Neural cell (in vitro differentiated cells): ENCODE measurements around the gene PRSS57. TPM values are rescaled to one million over a fixed set of nuclear protein-coding genes. Genes with fewer than 3 reads are reported as not detected.

Source experiments
- H2AFZ ChIP-seq: fragments of 200-600, 300-800 bp; sonication (generic), shearing (Covaris generic); 2 replicates; pipeline ENCODE4 v1.6.0; 2014; ENCODE audit warnings: low read depth, mild to moderate bottlenecking, antibody characterized with exemption, low read length, moderate library complexity
- H3F3A ChIP-seq: fragments of 200-600 bp; shearing (Covaris generic); 2 replicates; pipeline ENCODE4 v1.6.1; 2016; ENCODE audit warnings: mild to moderate bottlenecking, moderate library complexity, mixed read lengths, antibody characterized with exemption, low read length; ENCODE audit not compliant: insufficient read depth, poor library complexity, severe bottlenecking
- H3K27ac ChIP-seq: fragments of 200-600, 300-800 bp; sonication (generic), shearing (Covaris generic); 2 replicates; pipeline ENCODE4 v1.5.1; 2014; ENCODE audit warnings: mild to moderate bottlenecking, low read length, moderate library complexity
- H3K27me3 ChIP-seq: fragments of 300-800, 200-600 bp; sonication (generic), shearing (Covaris generic); 2 replicates; pipeline ENCODE4 v1.6.0; 2014; ENCODE audit warnings: mild to moderate bottlenecking, low read depth, low read length, moderate library complexity; ENCODE audit not compliant: insufficient read depth
- H3K36me3 ChIP-seq: fragments of 300-800, 200-600 bp; sonication (generic), shearing (Covaris generic); 2 replicates; pipeline ENCODE4 v1.5.1; 2014; ENCODE audit warnings: mild to moderate bottlenecking, antibody characterized with exemption, low read length, moderate library complexity; ENCODE audit not compliant: insufficient read depth
- H3K4me2 ChIP-seq: fragments of 300-800, 200-600 bp; sonication (generic), shearing (Covaris generic); 2 replicates; pipeline ENCODE4 v1.6.0; 2014; ENCODE audit warnings: mild to moderate bottlenecking, low read length
- H3K4me3 ChIP-seq: fragments of 300-800, 200-600 bp; sonication (generic), shearing (Covaris generic); 2 replicates; pipeline ENCODE4 v1.5.1; 2014; ENCODE audit warnings: mild to moderate bottlenecking, low read length, moderate library complexity
- H3K79me2 ChIP-seq: fragments of 200-600 bp; shearing (Covaris generic); replicated peaks from 2 replicates; pipeline ENCODE4 v1.6.0; 2014; ENCODE audit warnings: mild to moderate bottlenecking, low read length, moderate library complexity; ENCODE audit not compliant: insufficient read depth
- H3K9ac ChIP-seq: fragments of 300-800, 200-600 bp; sonication (generic), shearing (Covaris generic); 2 replicates; pipeline ENCODE4 v1.6.1; 2016; ENCODE audit warnings: mild to moderate bottlenecking, low read length, mixed read lengths
- H3K9me2 ChIP-seq: fragments of 200-600 bp; shearing (Covaris generic); 2 replicates; pipeline ENCODE4 v1.6.1; 2016; ENCODE audit warnings: mild to moderate bottlenecking, low read length, mixed read lengths; ENCODE audit not compliant: insufficient read depth
- H3K9me3 ChIP-seq: fragments of 200-600, 300-800 bp; sonication (generic), shearing (Covaris generic); 2 replicates; pipeline ENCODE4 v1.6.1; 2016; ENCODE audit warnings: mild to moderate bottlenecking, mixed run types, low read length, moderate library complexity, mixed read lengths
- H4K20me1 ChIP-seq: fragments of 200-600 bp; shearing (Covaris generic); 2 replicates; pipeline ENCODE4 v1.6.1; 2016; ENCODE audit warnings: mild to moderate bottlenecking, mixed run types; ENCODE audit not compliant: insufficient read depth
- EP300 ChIP-seq: fragments of 450-650 bp; conservative IDR thresholded peaks from 2 replicates; pipeline ENCODE4 v1.6.1; 2014; ENCODE audit warnings: antibody characterized with exemption, mild to moderate bottlenecking, moderate library complexity; ENCODE audit not compliant: poor library complexity, severe bottlenecking
- EZH2 ChIP-seq: fragments of 200-600, 300-800 bp; shearing (Covaris generic), sonication (generic); IDR thresholded peaks from 2 replicates; pipeline ENCODE4 v1.6.1; 2014; ENCODE audit warnings: antibody characterized with exemption, low read length, borderline replicate concordance, mild to moderate bottlenecking; ENCODE audit not compliant: insufficient read depth, poor library complexity, severe bottlenecking
- MXI1 ChIP-seq: fragments of 450-650 bp; conservative IDR thresholded peaks from 2 replicates; pipeline ENCODE4 v1.6.1; 2014; ENCODE audit warnings: antibody characterized with exemption, mild to moderate bottlenecking; ENCODE audit not compliant: poor library complexity, severe bottlenecking
- POLR2AphosphoS5 ChIP-seq: IDR thresholded peaks from 2 replicates; pipeline ENCODE4 v1.6.1; 2012
- RAD21 ChIP-seq: fragments of 450-650 bp; conservative IDR thresholded peaks from 2 replicates; pipeline ENCODE4 v1.6.1; 2014; ENCODE audit warnings: antibody characterized with exemption, mild to moderate bottlenecking, moderate library complexity
- REST ChIP-seq: IDR thresholded peaks from 2 replicates; pipeline ENCODE4 v1.6.1; 2012; ENCODE audit warnings: borderline replicate concordance
- SMC3 ChIP-seq: fragments of 450-650 bp; conservative IDR thresholded peaks from 2 replicates; pipeline ENCODE4 v1.6.1; 2014; ENCODE audit warnings: antibody characterized with exemption, mild to moderate bottlenecking, moderate library complexity; ENCODE audit not compliant: poor library complexity
- TAF1 ChIP-seq: IDR thresholded peaks from 2 replicates; pipeline ENCODE4 v1.6.1; 2012; ENCODE audit warnings: low read depth
- polyA plus RNA-seq: library from polyadenylated mRNA; depleted of rRNA; stranded (reverse); fragments of >200 nt; gene quantifications from 2 replicates; pipeline ENCODE4 v1.2.3, GENCODE V29; 2014
- TF ChIP-seq, protein P1 (sequence below): fragments of 450-650 bp; IDR thresholded peaks from 2 replicates; pipeline ENCODE4 v1.5.1; 2014; ENCODE audit warnings: antibody characterized with exemption, mild to moderate bottlenecking, moderate library complexity; ENCODE audit not compliant: poor library complexity, severe bottlenecking

Gene PRSS57
- polyA plus RNA-seq, 1 donor from 2014 or later, result not detected

DNA sequence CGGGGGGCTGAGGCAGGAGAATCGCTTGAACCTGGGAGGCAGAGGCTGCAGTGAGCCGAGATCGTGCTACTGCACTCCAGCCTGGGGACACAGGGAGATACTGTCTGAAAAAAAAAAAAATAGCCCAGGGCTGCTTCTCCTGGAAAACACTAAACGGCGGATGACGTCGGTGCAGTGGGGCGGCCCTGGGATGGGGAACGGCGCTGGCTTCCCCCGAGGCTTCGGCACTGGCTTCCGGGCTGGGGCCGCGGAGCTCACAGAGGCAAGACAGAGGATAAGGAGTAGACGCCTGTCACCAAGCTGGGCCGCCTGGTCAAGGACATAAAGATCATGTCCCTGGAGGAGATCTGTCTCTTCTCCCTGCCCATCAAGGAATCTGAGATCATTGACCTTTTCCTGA lies 5.0 kb downstream of the PRSS57 start:
- Histone ChIP-seq H3K36me3 (no peaks in the 10 kb centered on the region), H2AFZ (no peak overlapping the region), H3K27ac (no peak overlapping the region), H3K9me2 (no peaks in the 10 kb centered on the region), H3K79me2 (no peaks in the 10 kb centered on the region), H3K9ac (no peak overlapping the region), H3K4me2 (no peak overlapping the region), H3K9me3 (no peaks in the 10 kb centered on the region), H3F3A (no peaks in the 10 kb centered on the region), H4K20me1 (no peaks in the 10 kb centered on the region), H3K27me3 (no peaks in the 10 kb centered on the region), H3K4me3 (no peak overlapping the region)
- TF ChIP-seq, protein P1, sequence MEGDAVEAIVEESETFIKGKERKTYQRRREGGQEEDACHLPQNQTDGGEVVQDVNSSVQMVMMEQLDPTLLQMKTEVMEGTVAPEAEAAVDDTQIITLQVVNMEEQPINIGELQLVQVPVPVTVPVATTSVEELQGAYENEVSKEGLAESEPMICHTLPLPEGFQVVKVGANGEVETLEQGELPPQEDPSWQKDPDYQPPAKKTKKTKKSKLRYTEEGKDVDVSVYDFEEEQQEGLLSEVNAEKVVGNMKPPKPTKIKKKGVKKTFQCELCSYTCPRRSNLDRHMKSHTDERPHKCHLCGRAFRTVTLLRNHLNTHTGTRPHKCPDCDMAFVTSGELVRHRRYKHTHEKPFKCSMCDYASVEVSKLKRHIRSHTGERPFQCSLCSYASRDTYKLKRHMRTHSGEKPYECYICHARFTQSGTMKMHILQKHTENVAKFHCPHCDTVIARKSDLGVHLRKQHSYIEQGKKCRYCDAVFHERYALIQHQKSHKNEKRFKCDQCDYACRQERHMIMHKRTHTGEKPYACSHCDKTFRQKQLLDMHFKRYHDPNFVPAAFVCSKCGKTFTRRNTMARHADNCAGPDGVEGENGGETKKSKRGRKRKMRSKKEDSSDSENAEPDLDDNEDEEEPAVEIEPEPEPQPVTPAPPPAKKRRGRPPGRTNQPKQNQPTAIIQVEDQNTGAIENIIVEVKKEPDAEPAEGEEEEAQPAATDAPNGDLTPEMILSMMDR, result no peak
- TF ChIP-seq TAF1, result no peak
- no peak for TF ChIP-seq REST

DNA sequence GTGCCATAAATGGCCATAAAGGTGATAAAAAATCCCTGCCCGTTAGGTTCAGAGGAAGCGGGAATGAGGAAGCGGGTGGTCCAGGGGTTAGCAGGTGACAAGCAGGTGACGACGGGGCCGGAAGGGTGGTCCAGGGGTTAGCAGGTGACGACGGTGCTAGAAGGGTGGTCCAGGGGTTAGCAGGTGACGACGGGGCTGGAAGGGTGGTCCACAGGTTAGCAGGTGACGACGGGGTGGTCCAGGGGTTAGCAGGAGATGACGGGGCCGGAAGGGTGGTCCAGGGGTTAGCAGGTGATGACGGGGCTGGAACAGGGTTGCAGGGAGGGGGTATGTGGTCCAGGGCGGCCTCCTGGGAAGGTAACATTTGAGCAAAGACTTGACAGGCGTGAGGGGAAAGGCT lies 6.3 kb downstream of the PRSS57 start:
- no peaks in the 10 kb centered on the region for H4K20me1 ChIP-seq
- H3K4me3 ChIP-seq, result no peak overlapping the region
- H3K9me2 ChIP-seq, result no peaks in the 10 kb centered on the region
- no peaks in the 10 kb centered on the region for H3K36me3 ChIP-seq
- no peak overlapping the region for H3K9ac ChIP-seq
- TF ChIP-seq TAF1 (no peak), RAD21 (no peak), EP300 (no peak), EZH2 (no peak)
- no peaks in the 10 kb centered on the region for H3F3A ChIP-seq
- H3K4me2 ChIP-seq, result no peak overlapping the region
- no peaks in the 10 kb centered on the region for H3K27me3 ChIP-seq
- H3K79me2 ChIP-seq, result no peaks in the 10 kb centered on the region
- no peak overlapping the region for H3K27ac ChIP-seq
- no peak overlapping the region for H2AFZ ChIP-seq
- H3K9me3 ChIP-seq, result no peaks in the 10 kb centered on the region

- Histone ChIP-seq H3K4me2 (no peak overlapping the region), H2AFZ (no peak overlapping the region), H3K27ac (no peak overlapping the region), H3K4me3 (no peak overlapping the region), H3K79me2 (no peaks in the 10 kb centered on the region), H3K9ac (no peak overlapping the region), H3K9me3 (no peaks in the 10 kb centered on the region), H3K9me2 (no peaks in the 10 kb centered on the region), H3F3A (no peaks in the 10 kb centered on the region), H4K20me1 (no peaks in the 10 kb centered on the region), H3K27me3 (no peaks in the 10 kb centered on the region), H3K36me3 (no peaks in the 10 kb centered on the region)
- TF ChIP-seq RAD21 (no peak), EZH2 (no peak), POLR2AphosphoS5 (no peak), SMC3 (no peak), EP300 (no peak), MXI1 (no peak), REST (no peak), TAF1 (no peak)
- TF ChIP-seq, protein P1, result no peak
These were observed 7.0 kb downstream of the PRSS57 start for GRCh38 chr19:688214-688613.
